Neutrophil (primary cell): ENCODE data around the gene VPS35L.

Experiments used
- H3K27ac ChIP-seq: fragments of 200-600 bp; sonication (generic); 2 replicates; pipeline ENCODE4 v1.5.1; 2016; ENCODE audit warnings: mild to moderate bottlenecking, moderate library complexity
- H3K27me3 ChIP-seq: fragments of 200-600 bp; sonication (generic); 2 replicates; pipeline ENCODE4 v1.6.0; 2016; ENCODE audit warnings: mild to moderate bottlenecking
- H3K36me3 ChIP-seq: fragments of 200-600 bp; sonication (generic); 2 replicates; pipeline ENCODE4 v1.5.1; 2017
- H3K4me1 ChIP-seq, 2 experiments: fragments of 200-600 bp in 1 of 2; sonication (generic) in 1 of 2; 1 replicate in 1 of 2; 2 replicates in 1 of 2; pipeline versions ENCODE4 v1.5.1 to v1.6.1; 2013 to 2016; ENCODE audit warnings: low read depth in 1 of 2, low read length in 1 of 2, mild to moderate bottlenecking in 1 of 2, moderate library complexity in 1 of 2; ENCODE audit not compliant: control insufficient read depth in 1 of 2, insufficient read depth in 1 of 2
- H3K4me3 ChIP-seq, 2 experiments: fragments of 200-600 bp in 1 of 2; sonication (generic) in 1 of 2; 1 replicate in 1 of 2; 2 replicates in 1 of 2; pipeline ENCODE4 v1.5.1; 2013 to 2016; ENCODE audit warnings: low read depth in 1 of 2, low read length in 1 of 2, mild to moderate bottlenecking in 1 of 2, moderate library complexity in 1 of 2
- H3K9me3 ChIP-seq: fragments of 200-600 bp; sonication (generic); 2 replicates; pipeline ENCODE4 v1.5.1; 2016
- TF ChIP-seq, protein P1 (sequence below): fragments of 200-600 bp; sonication (generic); IDR thresholded peaks from 2 replicates; pipeline ENCODE4 v1.5.1; 2016; ENCODE audit warnings: antibody characterized with exemption

Gene VPS35L

GRCh38 chr16:19567560-19567959 lies 12.1 kb downstream of the VPS35L start:
- H3K4me1 ChIP-seq, result no peaks in the 10 kb centered on the region

DNA sequence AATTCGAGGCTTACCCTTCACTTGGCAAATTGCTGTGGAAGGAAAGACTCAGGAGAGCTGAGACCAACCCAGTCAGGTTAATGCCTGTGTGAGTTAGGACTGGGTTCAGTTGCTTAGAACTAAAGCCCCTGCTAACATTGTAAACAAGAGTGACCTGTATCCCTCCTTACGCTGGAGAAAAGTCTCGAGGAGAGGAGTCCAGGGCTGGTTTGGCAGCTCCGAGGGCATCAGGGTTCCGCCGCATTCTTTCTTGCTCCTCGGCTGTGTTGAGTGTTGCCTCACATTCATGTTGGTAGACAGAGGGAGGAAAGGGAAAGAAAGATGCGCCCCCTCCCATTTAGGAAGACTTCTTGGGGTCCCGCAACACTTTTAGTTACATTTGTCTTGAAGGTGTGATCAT lies 18.5 kb downstream of the VPS35L start:
- peaks cover 69% of the 10 kb centered on the region for H3K36me3 ChIP-seq

More at GRCh38 chr16:19567560-19567959, 12.1 kb downstream of the VPS35L start:
- H3K9me3 ChIP-seq, result no peaks in the 10 kb centered on the region
- H3K27me3 ChIP-seq, result no peaks in the 10 kb centered on the region
- TF ChIP-seq, protein P1, sequence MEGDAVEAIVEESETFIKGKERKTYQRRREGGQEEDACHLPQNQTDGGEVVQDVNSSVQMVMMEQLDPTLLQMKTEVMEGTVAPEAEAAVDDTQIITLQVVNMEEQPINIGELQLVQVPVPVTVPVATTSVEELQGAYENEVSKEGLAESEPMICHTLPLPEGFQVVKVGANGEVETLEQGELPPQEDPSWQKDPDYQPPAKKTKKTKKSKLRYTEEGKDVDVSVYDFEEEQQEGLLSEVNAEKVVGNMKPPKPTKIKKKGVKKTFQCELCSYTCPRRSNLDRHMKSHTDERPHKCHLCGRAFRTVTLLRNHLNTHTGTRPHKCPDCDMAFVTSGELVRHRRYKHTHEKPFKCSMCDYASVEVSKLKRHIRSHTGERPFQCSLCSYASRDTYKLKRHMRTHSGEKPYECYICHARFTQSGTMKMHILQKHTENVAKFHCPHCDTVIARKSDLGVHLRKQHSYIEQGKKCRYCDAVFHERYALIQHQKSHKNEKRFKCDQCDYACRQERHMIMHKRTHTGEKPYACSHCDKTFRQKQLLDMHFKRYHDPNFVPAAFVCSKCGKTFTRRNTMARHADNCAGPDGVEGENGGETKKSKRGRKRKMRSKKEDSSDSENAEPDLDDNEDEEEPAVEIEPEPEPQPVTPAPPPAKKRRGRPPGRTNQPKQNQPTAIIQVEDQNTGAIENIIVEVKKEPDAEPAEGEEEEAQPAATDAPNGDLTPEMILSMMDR, result no peak
- H3K27ac ChIP-seq, result no peak overlapping the region
- H3K4me3 ChIP-seq, result no peak overlapping the region
- peaks cover 49% of the 10 kb centered on the region for H3K36me3 ChIP-seq

GRCh38 chr16:19574615-19575014 lies 19.1 kb downstream of the VPS35L start:
- no peaks in the 10 kb centered on the region for H3K9me3 ChIP-seq
- H3K27me3 ChIP-seq, result no peaks in the 10 kb centered on the region
- H3K4me3 ChIP-seq, result no peak overlapping the region
- H3K4me1 ChIP-seq, result no peaks in the 10 kb centered on the region
- H3K36me3 ChIP-seq, result peaks cover 70% of the 10 kb centered on the region
- TF ChIP-seq, protein P1, result no peak
- no peak overlapping the region for H3K27ac ChIP-seq

More for the DNA sequence above, 18.5 kb downstream of the VPS35L start:
- Histone ChIP-seq H3K27ac (no peak overlapping the region), H3K4me3 (no peak overlapping the region), H3K4me1 (no peaks in the 10 kb centered on the region), H3K9me3 (no peaks in the 10 kb centered on the region), H3K27me3 (no peaks in the 10 kb centered on the region)
- TF ChIP-seq, protein P1, result no peak

GRCh38 chr16:19578378-19578971 lies 23.0 kb downstream of the VPS35L start:
- Histone ChIP-seq H3K27me3 (no peaks in the 10 kb centered on the region), H3K36me3 (peaks cover 79% of the 10 kb centered on the region), H3K4me1 (no peaks in the 10 kb centered on the region), H3K27ac (no peak overlapping the region), H3K4me3 (no peak overlapping the region), H3K9me3 (no peaks in the 10 kb centered on the region)
- TF ChIP-seq, protein P1, result no peak

GRCh38 chr16:19582050-19582831 lies 26.7 kb downstream of the VPS35L start:
- Histone ChIP-seq H3K27me3 (no peaks in the 10 kb centered on the region), H3K4me1 (no peaks in the 10 kb centered on the region), H3K36me3 (peaks cover 62% of the 10 kb centered on the region), H3K9me3 (no peaks in the 10 kb centered on the region), H3K4me3 (no peak overlapping the region), H3K27ac (no peak overlapping the region)
- TF ChIP-seq, protein P1, result no peak
